ENCODE results near the gene GSC2. TPM values are rescaled to one million over a fixed set of nuclear protein-coding genes. Genes with fewer than 3 reads are reported as not detected.

The GSC2 gene
- total and polyA plus RNA-seq, 9 of the 15 experiments (the other 6 are each of a cell fraction or from before 2014, with no cell fraction given) = not detected

GRCh38 chr22:19197997-19198865 is 48.1 kb upstream of the GSC2 start (continued):
- TF ChIP-seq ZNF263 (CRISPR knock-in tag; IDR thresholded peaks at IDR 0.05; ENCODE audit: borderline replicate concordance) (0 out of 2 replicates have a peak, but pooled peaks have one; percentile 21), ELF1 (tag; IDR thresholded peaks at IDR 0.05) (no peak), CXXC5 (CRISPR knock-in tag; IDR thresholded peaks at IDR 0.05) (no peak), CAMTA2 (CRISPR knock-in tag; conservative IDR thresholded peaks at IDR 0.05) (no peak), IRF2 (CRISPR knock-in tag; IDR thresholded peaks at IDR 0.05) (peak; percentile 89; the same call in 1 of the 2 replicates), CHD1 (IDR thresholded peaks at IDR 0.05; ENCODE audit: low read length) (no peak), ZNF76 (CRISPR knock-in tag; IDR thresholded peaks at IDR 0.05; ENCODE audit: borderline replicate concordance) (no peak), ZBTB17 (CRISPR knock-in tag; IDR thresholded peaks at IDR 0.05) (no peak), TCF7L2 (IDR thresholded peaks at IDR 0.05; ENCODE audit: low read depth, low read length) (no peak), FOXJ3 (CRISPR knock-in tag; IDR thresholded peaks at IDR 0.05) (no peak), TRIM24 (IDR thresholded peaks at IDR 0.05) (no peak), VEZF1 (CRISPR knock-in tag; IDR thresholded peaks at IDR 0.05) (no peak), FOXP4 (CRISPR knock-in tag; IDR thresholded peaks at IDR 0.05; ENCODE audit: borderline replicate concordance) (no peak)
- TF ChIP-seq, protein P1, sequence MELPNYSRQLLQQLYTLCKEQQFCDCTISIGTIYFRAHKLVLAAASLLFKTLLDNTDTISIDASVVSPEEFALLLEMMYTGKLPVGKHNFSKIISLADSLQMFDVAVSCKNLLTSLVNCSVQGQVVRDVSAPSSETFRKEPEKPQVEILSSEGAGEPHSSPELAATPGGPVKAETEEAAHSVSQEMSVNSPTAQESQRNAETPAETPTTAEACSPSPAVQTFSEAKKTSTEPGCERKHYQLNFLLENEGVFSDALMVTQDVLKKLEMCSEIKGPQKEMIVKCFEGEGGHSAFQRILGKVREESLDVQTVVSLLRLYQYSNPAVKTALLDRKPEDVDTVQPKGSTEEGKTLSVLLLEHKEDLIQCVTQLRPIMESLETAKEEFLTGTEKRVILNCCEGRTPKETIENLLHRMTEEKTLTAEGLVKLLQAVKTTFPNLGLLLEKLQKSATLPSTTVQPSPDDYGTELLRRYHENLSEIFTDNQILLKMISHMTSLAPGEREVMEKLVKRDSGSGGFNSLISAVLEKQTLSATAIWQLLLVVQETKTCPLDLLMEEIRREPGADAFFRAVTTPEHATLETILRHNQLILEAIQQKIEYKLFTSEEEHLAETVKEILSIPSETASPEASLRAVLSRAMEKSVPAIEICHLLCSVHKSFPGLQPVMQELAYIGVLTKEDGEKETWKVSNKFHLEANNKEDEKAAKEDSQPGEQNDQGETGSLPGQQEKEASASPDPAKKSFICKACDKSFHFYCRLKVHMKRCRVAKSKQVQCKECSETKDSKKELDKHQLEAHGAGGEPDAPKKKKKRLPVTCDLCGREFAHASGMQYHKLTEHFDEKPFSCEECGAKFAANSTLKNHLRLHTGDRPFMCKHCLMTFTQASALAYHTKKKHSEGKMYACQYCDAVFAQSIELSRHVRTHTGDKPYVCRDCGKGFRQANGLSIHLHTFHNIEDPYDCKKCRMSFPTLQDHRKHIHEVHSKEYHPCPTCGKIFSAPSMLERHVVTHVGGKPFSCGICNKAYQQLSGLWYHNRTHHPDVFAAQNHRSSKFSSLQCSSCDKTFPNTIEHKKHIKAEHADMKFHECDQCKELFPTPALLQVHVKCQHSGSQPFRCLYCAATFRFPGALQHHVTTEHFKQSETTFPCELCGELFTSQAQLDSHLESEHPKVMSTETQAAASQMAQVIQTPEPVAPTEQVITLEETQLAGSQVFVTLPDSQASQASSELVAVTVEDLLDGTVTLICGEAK (IDR thresholded peaks at IDR 0.05) = no peak
- TF ChIP-seq, protein P1 (CRISPR knock-in tag; IDR thresholded peaks at IDR 0.05) = 0 out of 2 replicates have a peak, but pooled peaks have one; percentile 7

Data from K562 (cell line).